Spleen (tissue), 11 donors: ENCODE data around the gene WASL. TPM values are rescaled to one million over a fixed set of nuclear protein-coding genes. Genes with fewer than 3 reads are reported as not detected.
A peak's percentile ranks its signal among the peaks of the same experiment; 100 is the strongest.

Experiments used
- DNase-seq: peaks from one replicate; pipeline ENCODE4 v3.0.0-alpha.2; 2020
- H3K27ac ChIP-seq, 8 donors: fragments of 200-600 bp; sonication (generic) in 7 of 8; 1 replicate in 4 of 8; 2 replicates in 4 of 8; pipeline versions ENCODE4 v1.5.0 to v1.8.0; 2016 to 2021; ENCODE audit warnings: inconsistent platforms in 4 of 8, mild to moderate bottlenecking in 4 of 8, moderate library complexity in 1 of 8
- H3K27me3 ChIP-seq, 7 donors: fragments of 200-600 bp; sonication (generic) in 6 of 7; replicated peaks in 1 of 7; 1 replicate in 4 of 7; 2 replicates in 3 of 7; pipeline versions ENCODE4 v1.5.0 to v1.8.0; 2016 to 2021; ENCODE audit warnings: inconsistent platforms in 3 of 7, mild to moderate bottlenecking in 1 of 7
- H3K36me3 ChIP-seq, 6 donors: fragments of 200-600 bp; sonication (generic) in 5 of 6; 1 replicate in 4 of 6; 2 replicates in 2 of 6; pipeline versions ENCODE4 v1.5.0 to v1.8.0; 2016 to 2021; ENCODE audit warnings: inconsistent platforms in 2 of 6
- H3K4me1 ChIP-seq, 6 donors: fragments of 200-600 bp; sonication (generic) in 5 of 6; 1 replicate in 3 of 6; 2 replicates in 3 of 6; pipeline versions ENCODE4 v1.5.0 to v1.8.0; 2016 to 2021; ENCODE audit warnings: inconsistent platforms in 3 of 6
- H3K4me3 ChIP-seq, 8 donors: fragments of 200-600 bp; sonication (generic) in 7 of 8; 1 replicate in 4 of 8; 2 replicates in 4 of 8; pipeline versions ENCODE4 v1.5.0 to v1.8.0; 2016 to 2021; ENCODE audit warnings: inconsistent platforms in 4 of 8, mild to moderate bottlenecking in 4 of 8, moderate library complexity in 2 of 8
- H3K9me3 ChIP-seq, 8 donors: fragments of 200-600 bp; sonication (generic) in 7 of 8; 1 replicate in 4 of 8; 2 replicates in 4 of 8; pipeline versions ENCODE4 v1.5.0 to v1.8.0; 2016 to 2021; ENCODE audit warnings: inconsistent platforms in 4 of 8
- CTCF ChIP-seq, 11 experiments: fragments of 200-600 bp in 7 of 11; fragments of 450-650 bp in 4 of 11; sonication (generic) in 4 of 11; IDR thresholded peaks in 8 of 11; conservative IDR thresholded peaks in 3 of 11; 1 replicate in 7 of 11; 2 replicates in 4 of 11; pipeline versions ENCODE4 v1.4.0 to v1.8.0; 2016 to 2021; ENCODE audit warnings: antibody characterized with exemption in 11 of 11, inconsistent platforms in 4 of 11, mild to moderate bottlenecking in 1 of 11
- POLR2A ChIP-seq, 3 donors: fragments of 450-650 bp; IDR thresholded peaks; one replicate each; pipeline ENCODE4 v1.5.1; 2017; ENCODE audit warnings: antibody characterized with exemption in 3 of 3, mild to moderate bottlenecking in 1 of 3
- POLR2AphosphoS5 ChIP-seq, 3 donors: sonication (generic); formaldehyde crosslinking; IDR thresholded peaks; one replicate each; pipeline ENCODE4 v1.5.1; 2017; ENCODE audit warnings: antibody characterized with exemption in 3 of 3
- WGBS, 5 donors: extraction: QIAGEN DNeasy Blood & Tissue Kit in 3 of 5; methylation state at CpG; one replicate each; pipeline versions ENCODE4 v1.1.5 to v1.1.7; 2013 to 2018; 5-methylcytosine and 5-hydroxymethylcytosine counted together
- intact Hi-C: fragments of 100-400 bp; cut with DNase I; formaldehyde crosslinking; loops from one replicate; pipeline ENCODE4 v1.15.0; 2023; ENCODE audit warnings: low total_unique reads
- polyA plus RNA-seq, 3 donors: library from polyadenylated mRNA; stranded (reverse); fragments of 200-250 nt; gene quantifications; one replicate each; pipeline ENCODE4 v1.2.1, GENCODE V29; 2013
- total RNA-seq, 7 donors: library from RNA; depleted of rRNA in 3 of 7; stranded (reverse); fragments of >200 nt in 3 of 7; fragmentation: NEBNext Ultra II Directional in 4 of 7; extraction: Animal tissue kit (Norgen Biotek cat#: 25700) in 4 of 7; gene quantifications; one replicate each; pipeline versions ENCODE4 v1.1.0 to v1.2.1, GENCODE V29; 2016 to 2021
- donor health status: healthy with polysubstance abuse.
- donor health status: DM: no; HTN: no; CAD: no; lungs with moderate emphysema.
- donor health status: DM: no; HTN: no; CAD: no.
- donor health status: Bipolar disorder and iron deficiency.
- donor health status: healthy.
- donor health status: DM: no; HTN: no; CAD: no.
- donor health status: DM: yes; HTN: yes; CAD: no.

Gene WASL
- total and polyA plus RNA-seq, 10 donors: 5.3 to 31.0 (median 26.3) TPM

- H3K9me3 ChIP-seq: no peaks in the 10 kb centered on the region
- peak overlapping the region in 4 of 8 donors; percentile 96 to 98 (median 98) for H3K27ac ChIP-seq
- H3K36me3 ChIP-seq: no peaks in the 10 kb centered on the region
- no peak overlapping the region for H3K4me3 ChIP-seq
- H3K27me3 ChIP-seq: no peaks in the 10 kb centered on the region
- WGBS, 5 donors: 81 to 92% (median 87%) methylated on average over 3 of the region's 3 CpGs
- H3K4me1 ChIP-seq: peaks cover 7 to 49% (median 24%) of the 10 kb centered on the region in 6 donors
- intact Hi-C loops: no loop called here
- no peak for DNase-seq
- TF ChIP-seq CTCF (IDR thresholded peaks at IDR 0.05 in 8 of 11, conservative IDR thresholded peaks at IDR 0.05 in 3 of 11): no peak
Measured at GRCh38 chr7:123752534-123752933, 3.7 kb upstream of the WASL start.

- no peak for DNase-seq
- H3K36me3 ChIP-seq: no peaks in the 10 kb centered on the region
- no peaks in the 10 kb centered on the region for H3K9me3 ChIP-seq
- H3K4me3 ChIP-seq: no peak overlapping the region
- no peaks in the 10 kb centered on the region for H3K27me3 ChIP-seq
- TF ChIP-seq POLR2A (IDR thresholded peaks at IDR 0.05) (no peak), CTCF (IDR thresholded peaks at IDR 0.05 in 8 of 11, conservative IDR thresholded peaks at IDR 0.05 in 3 of 11) (no peak), POLR2AphosphoS5 (IDR thresholded peaks at IDR 0.05) (no peak)
- 42 to 67% (median 62%) methylated on average over 1 of the region's 1 CpG for WGBS, 5 donors
- peaks cover 14 to 50% (median 29%) of the 10 kb centered on the region in 6 donors for H3K4me1 ChIP-seq
- peak overlapping the region; percentile 23 to 98 (median 98) for H3K27ac ChIP-seq
- intact Hi-C loops: no loop called here
Measured at GRCh38 chr7:123751821-123752220, 3.0 kb upstream of the WASL start.

- Histone ChIP-seq H3K27ac (peak overlapping the region; percentile 92 to 98 (median 98)), H3K9me3 (no peaks in the 10 kb centered on the region), H3K27me3 (no peaks in the 10 kb centered on the region), H3K4me3 (peak overlapping the region in 6 of 8 donors; percentile 64 to 87 (median 74)), H3K36me3 (no peaks in the 10 kb centered on the region), H3K4me1 (peaks cover 26 to 62% (median 41%) of the 10 kb centered on the region in 6 donors)
- intact Hi-C loops: no loop called here
- TF ChIP-seq POLR2A (IDR thresholded peaks at IDR 0.05) (no peak), POLR2AphosphoS5 (IDR thresholded peaks at IDR 0.05) (no peak), CTCF (IDR thresholded peaks at IDR 0.05 in 8 of 11, conservative IDR thresholded peaks at IDR 0.05 in 3 of 11) (no peak)
- no peak for DNase-seq
- 65 to 84% (median 78%) methylated on average over 2 of the region's 2 CpGs for WGBS, 5 donors
Measured at GRCh38 chr7:123750389-123751230, 1.8 kb upstream of the WASL start.

- H3K4me1 ChIP-seq: peaks cover 35 to 73% (median 52%) of the 10 kb centered on the region in 6 donors
- 1 to 5% (median 3%) methylated on average over 10 of the region's 10 CpGs for WGBS, 5 donors
- no peaks in the 10 kb centered on the region for H3K27me3 ChIP-seq
- peak overlapping the region; percentile 92 to 98 (median 98) for H3K27ac ChIP-seq
- peak overlapping the region; percentile 64 to 87 (median 74) for H3K4me3 ChIP-seq
- intact Hi-C loops: no loop called here
- DNase-seq: no peak
- H3K9me3 ChIP-seq: no peaks in the 10 kb centered on the region
- no peaks in the 10 kb centered on the region for H3K36me3 ChIP-seq
- TF ChIP-seq POLR2AphosphoS5 (IDR thresholded peaks at IDR 0.05): no peak
- TF ChIP-seq CTCF (IDR thresholded peaks at IDR 0.05 in 8 of 11, conservative IDR thresholded peaks at IDR 0.05 in 3 of 11): peak in 5 of 11 experiments; percentile 6 to 36 (median 13)
- no peak for TF ChIP-seq POLR2A (IDR thresholded peaks at IDR 0.05)
Measured at GRCh38 chr7:123749537-123749857, 694 bp upstream of the WASL start.
